Keratinocyte (primary cell): ENCODE measurements around the gene PPP3CB. TPM values are rescaled to one million over a fixed set of nuclear protein-coding genes. Genes with fewer than 3 reads are reported as not detected.

ENCODE experiments used
- DNase-seq: peaks from one replicate; pipeline ENCODE4 v3.0.0-alpha.2; 2011; ENCODE audit warnings: low read depth, missing footprints, low spot score
- FAIRE-seq: peaks from 2 replicates; lab custom pipeline; 2011; peaks lifted over from hg19 to GRCh38; lab: Jason Lieb, UNC
- H2AFZ ChIP-seq: 2 replicates; pipeline ENCODE4 v1.6.0; 2012; ENCODE audit warnings: low read length, control low read depth, inconsistent platforms; ENCODE audit not compliant: control insufficient read depth
- H3K27ac ChIP-seq: 2 replicates; pipeline ENCODE4 v1.5.1; 2011; ENCODE audit warnings: low read length; ENCODE audit not compliant: control insufficient read depth, insufficient read depth
- H3K27me3 ChIP-seq: 3 replicates; pipeline ENCODE4 v1.6.0; 2011; ENCODE audit warnings: low read length; ENCODE audit not compliant: control insufficient read depth, insufficient read depth; ENCODE audit errors: extremely low read depth
- H3K36me3 ChIP-seq, 2 experiments: 2 replicates in 1 of 2; 3 replicates in 1 of 2; pipeline ENCODE4 v1.5.1; 2011; ENCODE audit warnings: low read length in 2 of 2, mild to moderate bottlenecking in 1 of 2; ENCODE audit not compliant: control insufficient read depth in 2 of 2, insufficient read depth in 2 of 2; ENCODE audit errors: extremely low read depth in 1 of 2
- H3K4me1 ChIP-seq: 3 replicates; pipeline ENCODE4 v1.5.1; 2011; ENCODE audit warnings: low read length; ENCODE audit not compliant: control insufficient read depth, insufficient read depth; ENCODE audit errors: extremely low read depth
- H3K4me2 ChIP-seq: 3 replicates; pipeline ENCODE4 v1.6.0; 2011; ENCODE audit warnings: low read depth, low read length; ENCODE audit not compliant: control insufficient read depth, insufficient read depth; ENCODE audit errors: extremely low read depth
- H3K4me3 ChIP-seq, 3 experiments: fragments of 200-600 bp in 1 of 3; sonication (generic) in 1 of 3; 2 replicates in 2 of 3; 3 replicates in 1 of 3; pipeline ENCODE4 v1.5.1; 2011 to 2016; ENCODE audit warnings: low read length in 3 of 3, mild to moderate bottlenecking in 3 of 3, control low read depth in 2 of 3, inconsistent platforms in 1 of 3, low read depth in 1 of 3, mixed read lengths in 1 of 3, mixed run types in 1 of 3, moderate library complexity in 1 of 3; ENCODE audit not compliant: control insufficient read depth in 2 of 3, insufficient read depth in 2 of 3; ENCODE audit errors: extremely low read depth in 1 of 3
- H3K79me2 ChIP-seq: 2 replicates; pipeline ENCODE4 v1.6.0; 2012; ENCODE audit warnings: low read length; ENCODE audit not compliant: control insufficient read depth, insufficient read depth
- H3K9ac ChIP-seq: 3 replicates; pipeline ENCODE4 v1.6.0; 2011; ENCODE audit warnings: low read length; ENCODE audit not compliant: control insufficient read depth, insufficient read depth; ENCODE audit errors: extremely low read depth
- H3K9me1 ChIP-seq: 3 replicates; pipeline ENCODE4 v1.6.0; 2011; ENCODE audit warnings: low read length; ENCODE audit not compliant: control insufficient read depth, insufficient read depth; ENCODE audit errors: extremely low read depth
- H3K9me3 ChIP-seq: 2 replicates; pipeline ENCODE4 v1.5.1; 2012; ENCODE audit warnings: low read depth, low read length; ENCODE audit not compliant: control insufficient read depth
- H4K20me1 ChIP-seq: 3 replicates; pipeline ENCODE4 v1.6.0; 2011; ENCODE audit warnings: low read length; ENCODE audit not compliant: control insufficient read depth, insufficient read depth; ENCODE audit errors: extremely low read depth
- CTCF ChIP-seq, 3 experiments: IDR thresholded peaks in 1 of 3; conservative IDR thresholded peaks in 1 of 3; optimal IDR thresholded peaks in 1 of 3; 2 replicates in 2 of 3; 3 replicates in 1 of 3; pipeline versions ENCODE3 to v1.5.1; 2011; ENCODE audit warnings: low read length in 3 of 3, mild to moderate bottlenecking in 3 of 3, moderate library complexity in 2 of 3, control low read depth in 1 of 3, inconsistent platforms in 1 of 3; ENCODE audit not compliant: insufficient read depth in 2 of 3; ENCODE audit errors: extremely low read depth in 1 of 3
- EZH2 ChIP-seq: IDR thresholded peaks from one replicate; pipeline ENCODE4 v1.6.1; 2012; ENCODE audit warnings: inconsistent platforms, mild to moderate bottlenecking, low read length, moderate library complexity
- dilution Hi-C: fragments of 300-500 bp; cut with MboI; formaldehyde crosslinking; loops from one replicate; pipeline ENCODE4 v1.7.0; 2020; ENCODE audit warnings: low sequenced_read_pairs; ENCODE audit not compliant: extremely low pct_ligation_motif_present
- polyA plus RNA-seq, 5 experiments: library from polyadenylated mRNA; depleted of rRNA in 3 of 5; stranded (reverse) in 3 of 5; stranded (forward) in 1 of 5; unstranded in 1 of 5; fragments of >200 nt; gene quantifications; 1 replicate in 1 of 5; 2 replicates in 3 of 5; 3 replicates in 1 of 5; pipeline versions ENCODE4 v1.2.1 to v1.2.3, GENCODE V29; 2011 to 2012; ENCODE audit warnings: missing spikeins in 2 of 5, low read depth in 1 of 5, low replicate concordance in 1 of 5

PPP3CB gene
- polyA plus RNA-seq, 1 donor (not counting 4 experiments of a cell fraction or from before 2014, with no cell fraction given), result 23.5 TPM

- FAIRE-seq (no peak), DNase-seq (no peak)
- no peak overlapping the region for H3K4me2 ChIP-seq
- peaks cover 6% of the 10 kb centered on the region for H3K4me1 ChIP-seq
- peaks cover 3% of the 10 kb centered on the region for H3K9me1 ChIP-seq
- no peaks in the 10 kb centered on the region for H3K79me2 ChIP-seq
- TF ChIP-seq CTCF (optimal IDR thresholded peaks at IDR 0.05 in 1 of 3, IDR thresholded peaks at IDR 0.05 in 1 of 3, conservative IDR thresholded peaks at IDR 0.05 in 1 of 3; ENCODE audit: extremely low read depth in 1 of 3, insufficient read depth in 2 of 3, low read length in 3 of 3), result no peak
- TF ChIP-seq EZH2, result no peak
- H3K27me3 ChIP-seq, result no peaks in the 10 kb centered on the region
- no peak overlapping the region for H3K27ac ChIP-seq
- dilution Hi-C loops, result no loop called here
- H3K36me3 ChIP-seq, result peaks cover 11 to 17% of the 10 kb centered on the region in 2 experiments
- H3K9me3 ChIP-seq, result no peaks in the 10 kb centered on the region
- H4K20me1 ChIP-seq, result no peaks in the 10 kb centered on the region
- H3K9ac ChIP-seq, result no peak overlapping the region
- H2AFZ ChIP-seq, result no peak overlapping the region
- H3K4me3 ChIP-seq, result no peak overlapping the region
Measured at GRCh38 chr10:73423309-73423708, 72.5 kb downstream of the PPP3CB start.

GRCh38 chr10:73416571-73416970, 79.3 kb downstream of the PPP3CB start:
- no peaks in the 10 kb centered on the region for H3K27me3 ChIP-seq
- dilution Hi-C loops, result no loop called here
- no peak overlapping the region for H3K4me2 ChIP-seq
- H3K9me1 ChIP-seq, result no peaks in the 10 kb centered on the region
- no peaks in the 10 kb centered on the region for H3K36me3 ChIP-seq
- no peak overlapping the region for H3K9ac ChIP-seq
- H3K4me1 ChIP-seq, result peaks cover 17% of the 10 kb centered on the region
- H3K27ac ChIP-seq, result no peak overlapping the region
- DNase-seq (no peak), FAIRE-seq (no peak)
- no peak overlapping the region for H2AFZ ChIP-seq
- no peaks in the 10 kb centered on the region for H4K20me1 ChIP-seq
- H3K9me3 ChIP-seq, result no peaks in the 10 kb centered on the region
- peaks cover 6% of the 10 kb centered on the region for H3K79me2 ChIP-seq
- no peak for TF ChIP-seq EZH2
- TF ChIP-seq CTCF (optimal IDR thresholded peaks at IDR 0.05 in 1 of 3, IDR thresholded peaks at IDR 0.05 in 1 of 3, conservative IDR thresholded peaks at IDR 0.05 in 1 of 3; ENCODE audit: extremely low read depth in 1 of 3, insufficient read depth in 2 of 3, low read length in 3 of 3), result no peak
- H3K4me3 ChIP-seq, result no peak overlapping the region
